Uterus (tissue), 2 donors: ENCODE measurements around the gene FAIM2.

Experiments used
- CTCF ChIP-seq, 4 experiments: fragments of 200-600 bp in 2 of 4; fragments of 450-650 bp in 2 of 4; sonication (generic) in 2 of 4; IDR thresholded peaks; one replicate each; pipeline ENCODE4 v1.5.1; 2016 to 2019; ENCODE audit warnings: antibody characterized with exemption in 4 of 4, mild to moderate bottlenecking in 2 of 4, moderate library complexity in 1 of 4
- POLR2A ChIP-seq, 2 donors: fragments of 450-650 bp; IDR thresholded peaks; one replicate each; pipeline ENCODE4 v1.6.1; 2016; ENCODE audit warnings: antibody characterized with exemption in 2 of 2, mild to moderate bottlenecking in 1 of 2, moderate library complexity in 1 of 2

DNA sequence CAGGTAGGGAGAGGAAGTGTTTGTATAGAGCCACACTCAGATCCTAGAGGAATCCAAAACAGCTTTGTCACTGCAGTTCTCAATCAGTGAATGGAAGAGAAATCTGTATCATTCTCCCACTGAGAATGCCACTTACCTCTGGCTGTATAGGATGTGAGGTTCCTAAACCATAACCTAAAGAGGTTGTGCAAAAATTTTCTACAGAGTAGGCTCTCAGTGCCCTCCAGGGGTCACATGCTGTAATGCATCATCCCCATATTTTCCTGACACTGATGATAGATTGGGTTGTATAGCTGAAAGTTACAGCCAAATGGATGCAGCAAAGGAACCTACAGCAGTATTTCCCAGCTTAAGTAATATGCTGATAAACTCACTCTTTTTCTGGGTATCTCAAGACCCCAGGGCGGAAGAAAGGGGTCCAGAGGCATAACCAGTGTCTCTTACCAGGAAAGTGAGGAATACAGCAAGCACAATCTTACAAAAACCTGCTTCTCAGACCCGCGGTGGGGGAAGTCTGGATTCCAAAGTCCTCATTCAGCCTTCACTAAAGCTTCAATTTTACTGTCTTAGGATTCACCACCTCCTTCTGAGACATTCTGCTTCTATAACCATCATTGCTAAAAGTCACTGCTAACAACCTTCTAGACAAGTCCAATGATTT is 64.6 kb downstream of the FAIM2 start:
- TF ChIP-seq POLR2A (IDR thresholded peaks at IDR 0.05): no peak
- peak in 3 of 4 experiments; percentile 17 to 59 (median 30) for TF ChIP-seq CTCF (IDR thresholded peaks at IDR 0.05)
